ENCODE data around the gene MTFP1.
A peak's percentile ranks its signal among the peaks of the same experiment; 100 is the strongest.
"Not testable (repeated sequence)": the region's sequence is repeated elsewhere in the genome, so short reads cannot be mapped to it uniquely, and the experiment has no call there.

The MTFP1 gene

DNA sequence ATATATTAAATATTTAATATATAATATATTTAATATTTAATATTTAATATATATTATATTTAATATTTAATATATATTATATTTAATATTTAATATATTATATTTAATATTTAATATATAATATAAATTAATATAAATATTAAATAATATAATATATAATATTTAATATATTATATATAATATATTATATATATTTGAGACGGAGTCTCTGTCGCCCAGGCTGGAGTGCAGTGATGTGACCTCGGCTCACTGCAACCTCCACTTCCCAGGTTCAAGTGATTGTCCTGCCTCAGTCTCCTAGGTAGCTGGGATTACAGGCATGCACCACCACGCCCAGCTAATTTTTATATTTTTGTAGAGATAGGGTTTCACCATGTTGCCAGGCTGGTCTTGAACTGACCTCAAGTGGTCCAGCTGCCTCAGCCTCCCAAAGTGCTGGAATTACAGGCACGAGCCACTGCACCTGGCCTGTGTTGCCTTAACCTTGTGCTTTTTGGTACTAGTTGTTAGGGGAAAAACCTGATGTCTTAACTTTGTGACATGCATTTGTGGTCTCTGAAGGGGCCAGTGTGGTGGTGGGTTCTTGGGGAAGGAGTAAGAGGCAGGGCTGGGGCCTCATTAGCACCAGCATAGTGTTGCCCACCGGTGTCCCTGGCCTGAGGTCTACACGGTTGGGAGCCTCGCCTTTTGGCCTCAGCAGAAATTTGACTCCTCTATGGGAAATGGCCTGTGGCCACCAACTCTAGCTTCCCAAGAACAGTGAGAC is 29.7 kb downstream of the MTFP1 start:
- no peak for DNase-seq (ENCODE audit: low spot score)

DNA sequence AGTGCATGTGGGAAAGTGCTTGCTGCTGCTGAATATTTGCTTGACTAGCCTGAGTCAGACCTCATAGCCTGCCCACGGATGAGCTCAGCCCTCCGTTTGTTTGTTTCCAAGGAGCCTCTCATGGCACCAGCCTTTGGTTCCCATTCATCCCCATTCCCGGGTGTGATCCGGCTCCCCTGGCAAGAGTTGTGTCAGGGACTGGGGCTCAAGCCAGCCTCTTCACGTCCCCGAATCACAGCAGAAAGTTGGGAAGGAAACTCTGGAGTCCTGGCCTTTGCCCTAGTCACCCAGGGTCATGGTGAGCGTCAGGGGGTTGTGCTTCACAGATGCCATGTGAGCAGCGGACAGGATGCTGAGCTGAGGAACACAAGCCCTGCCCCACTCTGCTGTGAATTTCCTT is 32.4 kb downstream of the MTFP1 start:
- no peak for DNase-seq (ENCODE audit: low spot score)

DNA sequence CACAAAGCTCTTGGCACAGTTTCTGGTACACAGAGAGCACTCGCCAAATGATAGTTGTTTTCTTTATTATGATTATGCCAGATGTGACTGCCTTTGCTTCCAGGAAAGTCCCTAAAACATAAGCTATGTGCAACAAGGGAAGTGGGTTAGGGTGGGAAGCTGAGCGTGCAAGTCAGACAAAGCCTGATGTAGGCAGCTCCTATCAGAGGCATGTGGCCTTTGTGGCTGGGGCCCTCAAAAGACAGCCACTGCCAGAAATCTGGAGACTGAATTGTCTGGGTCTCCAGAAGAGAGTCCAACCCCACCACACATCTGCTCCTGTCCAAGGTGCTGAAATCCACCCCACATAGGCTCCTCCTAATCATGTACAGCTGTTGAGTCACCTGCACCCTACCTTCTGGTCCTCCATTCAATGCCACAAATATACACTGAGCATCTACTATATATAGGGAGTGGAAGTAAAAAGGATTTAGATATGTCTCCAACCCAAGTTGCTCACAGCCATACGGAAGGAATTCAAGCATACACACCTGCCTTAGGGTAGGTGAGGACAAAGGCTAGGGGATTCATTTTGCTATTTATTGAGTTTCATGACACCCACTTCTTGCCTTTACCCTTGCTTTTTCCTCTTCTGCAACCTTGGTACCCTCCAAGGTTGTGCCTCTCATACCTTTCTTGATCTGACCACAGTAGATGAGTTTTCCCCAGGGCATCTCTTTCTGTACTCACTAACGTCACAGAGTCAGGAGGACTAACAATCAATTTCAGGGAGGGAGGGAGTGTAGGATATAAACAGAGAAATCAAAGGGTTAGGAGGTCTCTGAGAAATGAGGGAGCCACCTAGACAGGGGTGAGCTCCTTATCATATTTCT is 33.8 kb downstream of the MTFP1 start:
- peak; percentile 58 for DNase-seq (ENCODE audit: low spot score)

DNA sequence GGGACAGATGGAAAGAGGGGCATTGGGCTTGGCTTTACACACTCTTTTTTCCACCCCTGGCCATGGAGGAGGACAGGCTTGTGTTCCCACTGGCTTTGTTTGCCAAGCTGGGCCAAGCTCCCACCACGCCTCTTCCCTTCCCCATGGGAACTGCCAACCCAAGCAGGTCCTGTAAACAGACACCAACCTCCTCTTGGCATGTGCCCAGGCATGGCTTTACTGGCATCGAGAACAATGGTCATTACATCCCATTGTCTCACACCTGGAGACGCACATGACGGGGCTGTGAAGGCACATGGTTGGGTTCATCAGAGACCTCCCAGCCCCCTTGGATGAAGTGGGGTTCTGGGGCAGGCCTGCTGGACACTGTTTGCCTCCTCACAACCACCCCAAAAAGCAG is 34.6 kb downstream of the MTFP1 start:
- no peak for DNase-seq (ENCODE audit: low spot score)

DNA sequence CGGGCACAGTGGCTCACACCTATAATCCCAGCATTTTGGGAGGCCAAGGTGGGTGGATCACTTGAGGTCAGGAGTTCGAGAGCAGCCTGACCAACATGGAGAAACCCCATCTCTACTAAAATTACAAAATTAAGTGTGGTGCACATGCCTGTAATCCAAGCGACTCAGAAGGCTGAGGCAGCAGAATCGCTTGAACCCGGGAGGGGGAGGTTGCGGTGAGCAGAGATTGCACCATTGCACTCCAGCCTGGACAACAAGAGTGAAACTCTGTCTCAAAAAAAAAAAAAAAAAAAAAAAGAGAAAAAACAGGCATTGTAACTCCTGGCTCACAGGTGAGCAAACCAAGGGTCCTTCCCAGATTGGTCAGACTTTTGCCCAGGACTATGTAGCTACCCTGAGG is 35.0 kb downstream of the MTFP1 start:
- DNase-seq (ENCODE audit: low spot score), result not testable (repeated sequence)

DNA sequence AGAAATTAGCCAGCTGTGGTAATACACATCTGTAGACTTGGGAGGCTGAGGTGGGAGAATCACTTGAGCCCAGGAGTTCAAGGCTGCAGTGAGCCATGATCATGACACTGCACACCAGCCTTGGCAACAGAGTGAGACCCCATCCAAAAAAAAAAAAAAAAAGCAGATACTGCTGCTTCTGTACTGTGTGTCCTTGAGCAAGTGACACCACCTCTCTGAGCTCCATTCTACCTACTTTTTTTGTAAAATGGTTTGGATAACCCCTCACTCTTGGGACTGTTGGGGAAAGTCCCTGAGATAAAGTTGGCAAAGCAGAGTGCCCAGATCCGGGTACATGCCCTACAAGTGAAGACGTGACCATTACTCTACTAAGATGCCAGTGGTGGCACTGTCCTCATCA is 43.6 kb downstream of the MTFP1 start:
- no peak for DNase-seq (ENCODE audit: low spot score)

DNA sequence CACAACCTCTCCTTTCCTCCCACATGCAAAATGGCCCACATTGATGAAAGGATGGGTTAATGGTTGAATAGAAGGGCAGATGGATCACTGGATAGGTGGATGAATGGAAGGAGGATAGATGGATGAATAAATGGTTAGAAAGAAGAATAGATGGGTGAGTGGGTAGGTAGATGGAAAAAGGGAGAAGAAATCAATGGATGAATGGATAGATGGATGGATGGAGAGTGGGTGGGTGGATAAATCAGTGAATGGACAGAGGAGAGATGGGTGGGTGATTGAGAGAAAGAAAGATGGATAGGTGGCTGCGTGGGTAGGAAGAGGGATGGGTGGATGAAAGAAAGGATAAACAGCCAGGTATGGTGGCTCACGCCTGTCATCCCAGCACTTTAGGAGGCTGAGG is 45.1 kb downstream of the MTFP1 start:
- DNase-seq (ENCODE audit: low spot score), result no peak

DNA sequence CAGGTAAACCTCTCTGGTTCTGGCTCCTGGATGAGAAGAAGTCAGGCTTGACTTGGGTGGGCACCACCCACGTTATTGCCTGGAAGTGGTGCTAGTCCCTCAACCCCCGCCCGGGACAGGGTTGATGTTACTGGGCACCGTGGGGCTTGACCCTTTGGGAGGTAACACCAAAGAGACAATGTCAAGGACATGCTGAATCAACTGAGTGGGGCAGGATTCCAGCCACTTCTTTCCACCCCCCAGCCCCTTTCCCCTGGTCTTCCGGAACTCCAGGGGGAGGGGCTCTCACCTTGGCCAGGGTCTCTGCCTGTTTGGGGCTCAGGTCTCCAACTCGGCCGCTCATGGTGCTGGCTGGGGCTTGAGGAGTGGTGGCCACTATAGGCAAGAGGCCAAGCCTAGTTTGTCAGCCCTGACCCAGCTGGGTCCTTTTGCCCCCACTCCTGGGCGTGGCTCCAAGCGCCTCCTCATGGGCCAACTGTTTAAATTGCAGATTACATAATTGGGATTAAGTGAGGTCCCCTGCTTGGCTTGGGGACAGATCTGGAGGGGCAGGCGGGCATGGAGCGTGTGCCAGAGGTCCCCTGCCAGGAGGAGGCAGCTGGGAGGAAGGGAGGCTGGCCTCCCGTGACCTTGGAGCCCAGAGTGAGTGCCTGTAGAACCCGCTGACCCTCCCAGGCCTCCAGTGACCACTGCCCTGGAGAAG is 46.2 kb downstream of the MTFP1 start, which contains the start of gene SEC14L3:
SEC14L3 (minus strand) TSS at position 402 of the 703 bp plus-strand sequence; CDS start at position 343, 59 bp downstream.
- no peak for DNase-seq (ENCODE audit: low spot score)

DNA sequence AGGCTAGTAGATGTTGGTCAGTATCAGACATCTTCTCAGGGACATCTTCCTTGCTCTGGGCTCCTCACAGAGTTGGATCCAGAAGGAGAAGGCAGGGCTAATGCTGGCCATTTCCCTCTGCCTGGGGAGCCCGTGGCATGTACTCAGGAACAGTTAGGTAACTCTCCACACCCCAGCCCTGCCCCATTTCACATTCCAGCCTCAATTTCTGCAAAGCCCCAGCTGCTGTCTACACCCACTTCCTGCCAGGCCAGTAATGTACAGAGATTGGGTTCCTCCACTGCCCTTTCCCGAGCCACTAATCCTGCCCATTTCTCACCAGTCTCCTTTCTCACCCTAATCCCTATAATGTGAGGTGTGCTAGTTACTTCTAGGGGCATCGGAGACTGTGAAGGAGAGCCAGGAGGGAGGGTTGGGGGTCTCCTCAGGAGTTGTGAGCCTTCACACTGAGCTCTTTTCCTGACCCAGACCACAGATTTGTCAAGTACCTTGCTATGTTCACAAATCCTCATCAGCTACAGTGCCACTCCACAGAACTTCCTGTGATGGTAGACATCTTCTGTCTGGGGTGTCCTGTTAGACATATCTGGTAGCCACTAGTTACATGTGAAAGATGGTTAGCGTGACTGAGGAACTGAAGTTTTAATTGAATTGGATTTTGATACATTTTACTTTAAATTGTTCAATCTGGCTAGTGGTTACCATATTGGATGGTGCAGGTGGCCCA is 47.6 kb downstream of the MTFP1 start:
- no peak for DNase-seq (ENCODE audit: low spot score)

DNA sequence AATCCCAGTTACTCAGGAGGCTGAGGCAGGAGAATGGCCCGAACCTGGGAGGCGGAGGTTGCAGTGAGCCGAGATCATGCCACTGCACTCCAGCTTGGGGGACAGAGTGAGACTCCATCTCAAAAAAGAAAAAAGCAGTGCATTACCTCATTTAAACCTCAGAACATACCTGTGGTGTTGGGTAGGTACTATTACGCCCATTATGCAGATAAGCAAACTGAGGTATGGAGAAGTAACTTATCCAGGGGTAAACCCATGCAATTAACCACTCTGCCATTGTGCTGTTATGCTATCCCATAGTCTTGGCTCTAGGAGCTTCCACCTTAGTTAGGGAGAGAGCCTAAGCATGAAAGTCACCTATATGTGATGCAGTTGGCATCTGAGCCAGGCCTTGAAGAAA is 48.6 kb downstream of the MTFP1 start:
- no peak for DNase-seq (ENCODE audit: low spot score)

DNA sequence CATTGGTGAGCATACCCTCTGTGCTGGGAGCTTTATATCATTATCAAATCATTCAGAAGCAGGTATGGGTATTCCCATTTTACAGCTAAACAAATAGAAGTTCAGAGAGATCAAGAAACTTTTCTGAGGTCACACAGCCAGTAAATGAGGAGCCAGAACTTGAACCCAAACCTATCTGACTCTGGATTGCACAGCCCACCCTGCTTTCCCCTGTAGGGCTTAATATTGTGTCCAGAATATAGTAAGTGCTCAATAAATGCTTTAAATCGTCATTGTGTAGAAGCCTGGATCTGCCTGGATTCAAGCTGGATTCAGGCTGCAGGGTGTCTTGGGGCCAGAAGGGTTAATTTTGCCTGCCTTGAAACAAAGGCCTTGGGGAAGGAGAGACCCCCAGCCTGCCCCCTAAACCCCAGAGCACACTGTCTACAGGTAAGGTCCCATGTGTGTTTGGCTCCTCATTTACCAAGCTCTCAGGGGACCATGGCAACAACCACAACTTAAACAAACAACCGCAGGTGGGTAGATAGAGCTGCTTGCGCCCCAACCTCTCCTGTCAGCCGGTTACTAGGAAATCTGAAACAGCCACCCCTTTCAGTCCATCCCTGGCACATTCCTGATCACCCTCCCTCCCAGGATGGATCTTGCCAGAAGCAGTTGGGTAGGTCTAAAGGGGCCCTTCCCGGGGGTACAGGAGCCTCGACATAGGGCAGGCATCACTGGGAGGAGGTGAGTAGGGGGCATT is 49.3 kb downstream of the MTFP1 start:
- no peak for DNase-seq (ENCODE audit: low spot score)
